ENCODE data around the gene SFMBT2. TPM values are rescaled to one million over a fixed set of nuclear protein-coding genes. Genes with fewer than 3 reads are reported as not detected.

The SFMBT2 gene
- polyA plus RNA-seq, 2 of the 4 experiments (the other 2 are of a cell fraction): 9.6 to 10.2 TPM

DNA sequence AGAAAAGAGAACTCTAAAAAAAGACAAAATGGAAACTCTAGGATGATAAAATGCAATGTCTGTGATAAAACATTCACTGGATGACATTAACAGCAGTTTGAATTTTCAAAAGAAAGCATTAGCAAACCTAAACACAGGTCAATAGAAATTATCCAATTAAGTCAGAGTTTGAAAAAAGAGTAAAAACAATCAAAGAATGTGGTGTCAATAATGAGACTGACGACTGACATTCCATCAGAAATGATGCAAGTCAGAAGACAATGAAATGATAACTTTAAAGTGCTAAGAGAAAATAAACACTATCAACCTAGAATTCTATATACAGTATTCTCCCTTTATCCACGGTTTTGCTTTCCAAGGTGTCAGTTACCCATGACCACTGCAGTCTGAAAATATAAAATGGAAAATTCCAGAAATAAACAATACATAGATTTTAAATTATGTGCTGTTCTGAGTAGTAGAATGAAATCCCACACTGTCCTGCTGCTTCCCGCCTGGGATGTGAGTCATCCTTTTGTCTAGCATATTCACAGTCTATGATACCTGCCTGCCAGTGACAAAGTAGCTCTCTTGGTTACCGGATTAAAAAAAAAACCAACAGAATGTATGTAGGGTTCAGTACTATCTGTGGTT, 38.3 kb upstream of the SFMBT2 start:
- Histone ChIP-seq H3K4me3 (no peak overlapping the region), H3K9me3 (peaks cover 23% of the 10 kb centered on the region), H3K27ac (no peak overlapping the region), H3K4me2 (no peak overlapping the region), H3K4me1 (no peaks in the 10 kb centered on the region)
- FAIRE-seq (no peak), ATAC-seq (no peak), DNase-seq (ENCODE audit: low read depth in 1 of 2, low spot score in 1 of 2) (no peak)
- WGBS (ENCODE audit: missing lambda C conversion rate): 17% methylated on average over 4 of the region's 4 CpGs
- POLR2A ChIA-PET: no interaction called here
- TF ChIP-seq RAD21 (conservative IDR thresholded peaks at IDR 0.05 in 1 of 2, IDR thresholded peaks at IDR 0.05 in 1 of 2): no peak
- TF ChIP-seq CHD2 (IDR thresholded peaks at IDR 0.05; ENCODE audit: low read length, partially characterized antibody): no peak
- TF ChIP-seq FOXS1 (CRISPR knock-in tag; IDR thresholded peaks at IDR 0.05): no peak
- no peak for TF ChIP-seq HEYL (CRISPR knock-in tag; IDR thresholded peaks at IDR 0.05)
- no peak for TF ChIP-seq ZFP36 (IDR thresholded peaks at IDR 0.05; ENCODE audit: borderline replicate concordance, partially characterized antibody)
- CTCF ChIA-PET: interaction anchor here (1.2 kb wide), 1 partner anchor 13 kb away, joined by 3 read pairs; no protein-coding TSS in a partner anchor

DNA sequence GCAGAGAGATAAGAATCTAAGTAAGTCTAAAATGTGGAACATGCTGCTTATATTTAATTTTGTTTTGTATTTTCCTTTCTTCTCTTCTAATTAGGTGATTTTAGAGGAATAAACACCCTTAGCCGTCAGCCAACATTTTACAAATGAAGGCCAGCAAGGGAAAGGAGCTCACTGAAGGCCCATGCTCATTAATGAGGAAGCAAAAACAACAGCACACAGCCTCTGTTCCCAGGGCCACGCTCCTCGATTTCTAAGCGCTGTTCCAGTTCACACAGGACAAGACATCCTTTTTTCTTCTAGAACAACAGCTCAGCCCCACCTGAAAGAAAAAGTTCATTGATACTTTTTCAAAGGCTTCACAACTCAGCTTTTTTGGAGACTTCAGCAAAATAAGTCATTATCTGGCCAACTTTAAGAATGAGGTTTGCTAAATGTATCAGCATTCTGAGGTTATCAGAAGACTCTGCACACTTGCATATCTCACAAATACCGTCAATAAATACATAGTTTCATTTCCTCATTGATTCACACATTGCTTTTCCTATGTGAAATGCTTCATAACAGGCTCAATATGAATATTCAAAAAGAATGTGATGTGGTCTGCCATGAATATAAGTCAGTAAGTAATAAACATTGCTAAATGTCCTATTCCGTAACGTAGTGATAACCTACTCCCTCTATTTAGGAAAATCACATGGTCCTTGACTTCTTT, 34.8 kb upstream of the SFMBT2 start:
- WGBS (ENCODE audit: missing lambda C conversion rate): 72% methylated on average over 7 of the region's 7 CpGs
- Histone ChIP-seq H3K9me3 (peaks cover 23% of the 10 kb centered on the region), H3K4me3 (no peak overlapping the region), H3K4me2 (no peak overlapping the region), H3K27ac (no peak overlapping the region), H3K4me1 (no peaks in the 10 kb centered on the region)
- ChIA-PET CTCF (interaction anchor here (1.1 kb wide), 1 partner anchor 28 kb away, joined by 5 read pairs; no protein-coding TSS in a partner anchor), POLR2A (no interaction called here)
- no peak for ATAC-seq
- FAIRE-seq: no peak
- TF ChIP-seq, protein P1, sequence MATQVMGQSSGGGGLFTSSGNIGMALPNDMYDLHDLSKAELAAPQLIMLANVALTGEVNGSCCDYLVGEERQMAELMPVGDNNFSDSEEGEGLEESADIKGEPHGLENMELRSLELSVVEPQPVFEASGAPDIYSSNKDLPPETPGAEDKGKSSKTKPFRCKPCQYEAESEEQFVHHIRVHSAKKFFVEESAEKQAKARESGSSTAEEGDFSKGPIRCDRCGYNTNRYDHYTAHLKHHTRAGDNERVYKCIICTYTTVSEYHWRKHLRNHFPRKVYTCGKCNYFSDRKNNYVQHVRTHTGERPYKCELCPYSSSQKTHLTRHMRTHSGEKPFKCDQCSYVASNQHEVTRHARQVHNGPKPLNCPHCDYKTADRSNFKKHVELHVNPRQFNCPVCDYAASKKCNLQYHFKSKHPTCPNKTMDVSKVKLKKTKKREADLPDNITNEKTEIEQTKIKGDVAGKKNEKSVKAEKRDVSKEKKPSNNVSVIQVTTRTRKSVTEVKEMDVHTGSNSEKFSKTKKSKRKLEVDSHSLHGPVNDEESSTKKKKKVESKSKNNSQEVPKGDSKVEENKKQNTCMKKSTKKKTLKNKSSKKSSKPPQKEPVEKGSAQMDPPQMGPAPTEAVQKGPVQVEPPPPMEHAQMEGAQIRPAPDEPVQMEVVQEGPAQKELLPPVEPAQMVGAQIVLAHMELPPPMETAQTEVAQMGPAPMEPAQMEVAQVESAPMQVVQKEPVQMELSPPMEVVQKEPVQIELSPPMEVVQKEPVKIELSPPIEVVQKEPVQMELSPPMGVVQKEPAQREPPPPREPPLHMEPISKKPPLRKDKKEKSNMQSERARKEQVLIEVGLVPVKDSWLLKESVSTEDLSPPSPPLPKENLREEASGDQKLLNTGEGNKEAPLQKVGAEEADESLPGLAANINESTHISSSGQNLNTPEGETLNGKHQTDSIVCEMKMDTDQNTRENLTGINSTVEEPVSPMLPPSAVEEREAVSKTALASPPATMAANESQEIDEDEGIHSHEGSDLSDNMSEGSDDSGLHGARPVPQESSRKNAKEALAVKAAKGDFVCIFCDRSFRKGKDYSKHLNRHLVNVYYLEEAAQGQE (IDR thresholded peaks at IDR 0.05): no peak
- TF ChIP-seq JUN (IDR thresholded peaks at IDR 0.05) (no peak), EHMT2 (IDR thresholded peaks at IDR 0.05; ENCODE audit: low read depth) (no peak), POLR2AphosphoS2 (conservative IDR thresholded peaks at IDR 0.05; ENCODE audit: low read length) (no peak), KDM5A (IDR thresholded peaks at IDR 0.05) (no peak), MYC (IDR thresholded peaks at IDR 0.05; ENCODE audit: borderline replicate concordance, low read length) (no peak), JUNB (IDR thresholded peaks at IDR 0.05) (no peak), HES2 (IDR thresholded peaks at IDR 0.05) (no peak), PHF8 (IDR thresholded peaks at IDR 0.05; ENCODE audit: borderline replicate concordance, low read depth) (no peak)
- no peak for DNase-seq (ENCODE audit: low read depth in 1 of 2, low spot score in 1 of 2)

GRCh38 chr10:7444551-7445121, 33.8 kb upstream of the SFMBT2 start:
- POLR2A ChIA-PET: no interaction called here
- peaks cover 18% of the 10 kb centered on the region for H3K9me3 ChIP-seq
- H3K4me2 ChIP-seq: no peak overlapping the region
- ATAC-seq (no peak), FAIRE-seq (no peak), DNase-seq (ENCODE audit: low read depth in 1 of 2, low spot score in 1 of 2) (no peak)
- 67% methylated on average over 19 of the region's 19 CpGs for WGBS (ENCODE audit: missing lambda C conversion rate)
- CTCF ChIA-PET: interaction anchor here (1.1 to 1.2 kb wide), 2 partner anchors 27 kb away, joined by 3 to 5 read pairs; no protein-coding TSS in a partner anchor
- no peak overlapping the region for H3K27ac ChIP-seq
- H3K4me3 ChIP-seq: no peak overlapping the region
- no peaks in the 10 kb centered on the region for H3K4me1 ChIP-seq
- TF ChIP-seq HDAC2 (IDR thresholded peaks at IDR 0.05) (no peak), MYC (IDR thresholded peaks at IDR 0.05; ENCODE audit: borderline replicate concordance, low read length) (no peak), POLR2A (IDR thresholded peaks at IDR 0.05; ENCODE audit: low read length) (no peak), ATOH8 (CRISPR knock-in tag; IDR thresholded peaks at IDR 0.05; ENCODE audit: low read depth) (no peak), NPAS2 (CRISPR knock-in tag; IDR thresholded peaks at IDR 0.05; ENCODE audit: borderline replicate concordance) (no peak), MAFK (IDR thresholded peaks at IDR 0.05; ENCODE audit: partially characterized antibody) (no peak), CHD2 (IDR thresholded peaks at IDR 0.05; ENCODE audit: low read length, partially characterized antibody) (no peak), HES2 (IDR thresholded peaks at IDR 0.05) (no peak), HMGXB4 (CRISPR knock-in tag; IDR thresholded peaks at IDR 0.05; ENCODE audit: borderline replicate concordance) (no peak), ZFP36 (IDR thresholded peaks at IDR 0.05; ENCODE audit: borderline replicate concordance, partially characterized antibody) (no peak), KDM5A (IDR thresholded peaks at IDR 0.05) (no peak)
- TF ChIP-seq, protein P2, sequence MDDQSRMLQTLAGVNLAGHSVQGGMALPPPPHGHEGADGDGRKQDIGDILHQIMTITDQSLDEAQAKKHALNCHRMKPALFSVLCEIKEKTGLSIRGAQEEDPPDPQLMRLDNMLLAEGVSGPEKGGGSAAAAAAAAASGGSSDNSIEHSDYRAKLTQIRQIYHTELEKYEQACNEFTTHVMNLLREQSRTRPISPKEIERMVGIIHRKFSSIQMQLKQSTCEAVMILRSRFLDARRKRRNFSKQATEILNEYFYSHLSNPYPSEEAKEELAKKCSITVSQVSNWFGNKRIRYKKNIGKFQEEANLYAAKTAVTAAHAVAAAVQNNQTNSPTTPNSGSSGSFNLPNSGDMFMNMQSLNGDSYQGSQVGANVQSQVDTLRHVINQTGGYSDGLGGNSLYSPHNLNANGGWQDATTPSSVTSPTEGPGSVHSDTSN (IDR thresholded peaks at IDR 0.05): no peak
- TF ChIP-seq, protein P3, sequence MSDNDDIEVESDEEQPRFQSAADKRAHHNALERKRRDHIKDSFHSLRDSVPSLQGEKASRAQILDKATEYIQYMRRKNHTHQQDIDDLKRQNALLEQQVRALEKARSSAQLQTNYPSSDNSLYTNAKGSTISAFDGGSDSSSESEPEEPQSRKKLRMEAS (IDR thresholded peaks at IDR 0.05): no peak
